HEK293T (cell line): ENCODE measurements around the gene AGPAT3.

Source experiments
- ARNT ChIP-seq: fragments of 450-650 bp; IDR thresholded peaks from 2 replicates; pipeline ENCODE4 v1.6.1; 2017; ENCODE audit warnings: mild to moderate bottlenecking
- BHLHE40 ChIP-seq: fragments of 450-650 bp; IDR thresholded peaks from 2 replicates; pipeline ENCODE4 v1.6.1; 2016; ENCODE audit warnings: mild to moderate bottlenecking, moderate library complexity, borderline replicate concordance
- LEF1 ChIP-seq: fragments of 450-650 bp; IDR thresholded peaks from 2 replicates; pipeline ENCODE4 v1.6.1; 2017; ENCODE audit warnings: mild to moderate bottlenecking, borderline replicate concordance
- NFRKB ChIP-seq: fragments of 450-650 bp; IDR thresholded peaks from 2 replicates; pipeline ENCODE4 v1.6.1; 2016; ENCODE audit warnings: mild to moderate bottlenecking, moderate library complexity
- SUZ12 ChIP-seq: fragments of 450-650 bp; IDR thresholded peaks from 2 replicates; pipeline ENCODE4 v1.6.1; 2016; ENCODE audit warnings: mild to moderate bottlenecking

GRCh38 chr21:43854773-43855633, 10.0 kb upstream of the AGPAT3 start:
- no peak for TF ChIP-seq SUZ12
- no peak for TF ChIP-seq LEF1
- TF ChIP-seq BHLHE40, result no peak
- no peak for TF ChIP-seq NFRKB
- no peak for TF ChIP-seq ARNT
